Ecto neural progenitor cell (in vitro differentiated cells): Measurements from ENCODE around the gene ACCSL.

Source experiments
- DNase-seq: peaks from one replicate; pipeline ENCODE4 v3.0.0-alpha.2; 2018; ENCODE audit warnings: low spot score

The ACCSL gene

GRCh38 chr11:44047931-44048431 lies at the start of gene ACCSL:
ACCSL (plus strand) TSS chr11:44047981; CDS start chr11:44048037, 56 bp downstream.
- peak; percentile 25 for DNase-seq

GRCh38 chr11:43998308-43998707 lies 49.5 kb upstream of the ACCSL start:
- DNase-seq: no peak

GRCh38 chr11:44000731-44001130 lies 47.0 kb upstream of the ACCSL start:
- DNase-seq: no peak

GRCh38 chr11:44002191-44003093 lies 45.3 kb upstream of the ACCSL start:
- peak; percentile 40 for DNase-seq

- peak; percentile 38 for DNase-seq
These were observed 43.9 kb upstream of the ACCSL start for GRCh38 chr11:44003736-44004451.

- DNase-seq: peak; percentile 45
These were observed 43.2 kb upstream of the ACCSL start for GRCh38 chr11:44004452-44005062.

- peak; percentile 53 for DNase-seq
These were observed 42.6 kb upstream of the ACCSL start for GRCh38 chr11:44005063-44005701.

GRCh38 chr11:44005956-44006355 lies 41.8 kb upstream of the ACCSL start:
- DNase-seq: peak; percentile 38

GRCh38 chr11:44006917-44007361 lies 40.8 kb upstream of the ACCSL start:
- peak; percentile 44 for DNase-seq

- peak; percentile 37 for DNase-seq
These were observed 40.2 kb upstream of the ACCSL start for GRCh38 chr11:44007481-44008087.

- DNase-seq: no peak
These were observed 39.7 kb upstream of the ACCSL start for GRCh38 chr11:44008088-44008501.

- peak; percentile 17 for DNase-seq
These were observed 39.1 kb upstream of the ACCSL start for GRCh38 chr11:44008698-44009097.

- DNase-seq: no peak
These were observed 37.0 kb upstream of the ACCSL start for GRCh38 chr11:44010789-44011251.

GRCh38 chr11:44011797-44012196 lies 36.0 kb upstream of the ACCSL start:
- no peak for DNase-seq

GRCh38 chr11:44014968-44015623 lies 32.7 kb upstream of the ACCSL start:
- DNase-seq: peak; percentile 21

- no peak for DNase-seq
These were observed 32.2 kb upstream of the ACCSL start for GRCh38 chr11:44015624-44016007.

GRCh38 chr11:44016131-44016530 lies 31.6 kb upstream of the ACCSL start:
- DNase-seq: peak; percentile 39

GRCh38 chr11:44016546-44017442 lies 31.0 kb upstream of the ACCSL start:
- DNase-seq: peak; percentile 34

GRCh38 chr11:44017443-44018126 lies 30.2 kb upstream of the ACCSL start:
- DNase-seq: peak; percentile 21
